Stimulated activated CD8-positive, alpha-beta memory T cell treated with anti-CD3 and anti-CD28 coated beads, Interleukin-7, amount 100 ng/mL, for 24 hours (primary cell): ENCODE data around the gene ETV5.

ENCODE experiments used
- DNase-seq: peaks from one replicate; pipeline ENCODE4 v3.0.0-alpha.2; 2020; ENCODE audit warnings: low read depth

The ETV5 gene

GRCh38 chr3:186095561-186096081 is 13.3 kb downstream of the ETV5 start:
- DNase-seq = no peak

- no peak for DNase-seq
Observed at GRCh38 chr3:186094696-186095425, 14.0 kb downstream of the ETV5 start.

- no peak for DNase-seq
Observed at GRCh38 chr3:186094271-186094670, 14.6 kb downstream of the ETV5 start.

- no peak for DNase-seq
Observed at GRCh38 chr3:186093271-186093900, 15.5 kb downstream of the ETV5 start.

- no peak for DNase-seq
Observed at GRCh38 chr3:186092360-186093070, 16.4 kb downstream of the ETV5 start.

GRCh38 chr3:186090901-186091300 is 18.0 kb downstream of the ETV5 start:
- DNase-seq = no peak

GRCh38 chr3:186088335-186088734 is 20.6 kb downstream of the ETV5 start:
- DNase-seq = no peak

- no peak for DNase-seq
Observed at GRCh38 chr3:186084264-186084663, 24.6 kb downstream of the ETV5 start.

- no peak for DNase-seq
Observed at GRCh38 chr3:186083746-186084145, 25.1 kb downstream of the ETV5 start.

GRCh38 chr3:186082150-186082549 is 26.7 kb downstream of the ETV5 start:
- no peak for DNase-seq

GRCh38 chr3:186081678-186082077 is 27.2 kb downstream of the ETV5 start:
- no peak for DNase-seq

- no peak for DNase-seq
Observed at GRCh38 chr3:186080849-186081438, 27.9 kb downstream of the ETV5 start.

GRCh38 chr3:186079925-186080324 is 29.0 kb downstream of the ETV5 start:
- no peak for DNase-seq

- no peak for DNase-seq
Observed at GRCh38 chr3:186077466-186077865, 31.4 kb downstream of the ETV5 start.

- no peak for DNase-seq
Observed at GRCh38 chr3:186075931-186076567, 32.8 kb downstream of the ETV5 start.

GRCh38 chr3:186075489-186075888 is 33.4 kb downstream of the ETV5 start:
- DNase-seq = no peak

GRCh38 chr3:186073641-186074040 is 35.2 kb downstream of the ETV5 start:
- no peak for DNase-seq

GRCh38 chr3:186070996-186071395 is 37.9 kb downstream of the ETV5 start:
- DNase-seq = no peak

GRCh38 chr3:186070550-186070949 is 38.3 kb downstream of the ETV5 start:
- DNase-seq = no peak

GRCh38 chr3:186070133-186070532 is 38.8 kb downstream of the ETV5 start:
- no peak for DNase-seq

GRCh38 chr3:186069199-186069598 is 39.7 kb downstream of the ETV5 start:
- no peak for DNase-seq

GRCh38 chr3:186068243-186068552 is 40.7 kb downstream of the ETV5 start:
- no peak for DNase-seq
